Mesothelial cell of epicardium (in vitro differentiated cells): ENCODE measurements around the gene CTXN3. TPM values are rescaled to one million over a fixed set of nuclear protein-coding genes. Genes with fewer than 3 reads are reported as not detected.

Experiments
- DNase-seq, 2 experiments: peaks; one replicate each; pipeline ENCODE4 v3.0.0; 2021; ENCODE audit warnings: low spot score in 2 of 2; ENCODE audit not compliant: unreplicated experiment in 2 of 2
- H3K27ac Mint-ChIP-seq: 2 replicates; pipeline ENCODE4 v1.8.0; 2021; ENCODE audit warnings: mixed read lengths
- H3K27me3 Mint-ChIP-seq: 2 replicates; pipeline ENCODE4 v1.8.0; 2021; ENCODE audit warnings: low read depth, mixed read lengths
- H3K36me3 Mint-ChIP-seq: 2 replicates; pipeline ENCODE4 v1.8.0; 2021; ENCODE audit warnings: mixed read lengths
- H3K4me1 Mint-ChIP-seq: 2 replicates; pipeline ENCODE4 v1.8.0; 2021; ENCODE audit warnings: mixed read lengths
- H3K4me3 Mint-ChIP-seq: 2 replicates; pipeline ENCODE4 v1.8.0; 2021; ENCODE audit warnings: mild to moderate bottlenecking, moderate library complexity, mixed read lengths
- H3K9me3 Mint-ChIP-seq: 2 replicates; pipeline ENCODE4 v1.8.0; 2021; ENCODE audit warnings: mixed read lengths
- total RNA-seq: library from RNA; stranded (reverse); gene quantifications from 3 replicates; pipeline ENCODE4 v1.2.1, GENCODE V29; 2021
- TF ChIP-seq, protein P1 (sequence below): fragments of 200-600 bp; sonication (generic); IDR thresholded peaks from one replicate; pipeline ENCODE4 v1.5.0; 2021; ENCODE audit warnings: antibody characterized with exemption; ENCODE audit not compliant: unreplicated experiment

CTXN3 gene
- total RNA-seq, 1 donor from 2014 or later, result not detected

- DNase-seq, result no peak
- H3K27ac Mint-ChIP-seq, result no peak overlapping the region
- no peak overlapping the region for H3K4me3 Mint-ChIP-seq
- TF ChIP-seq, protein P1, sequence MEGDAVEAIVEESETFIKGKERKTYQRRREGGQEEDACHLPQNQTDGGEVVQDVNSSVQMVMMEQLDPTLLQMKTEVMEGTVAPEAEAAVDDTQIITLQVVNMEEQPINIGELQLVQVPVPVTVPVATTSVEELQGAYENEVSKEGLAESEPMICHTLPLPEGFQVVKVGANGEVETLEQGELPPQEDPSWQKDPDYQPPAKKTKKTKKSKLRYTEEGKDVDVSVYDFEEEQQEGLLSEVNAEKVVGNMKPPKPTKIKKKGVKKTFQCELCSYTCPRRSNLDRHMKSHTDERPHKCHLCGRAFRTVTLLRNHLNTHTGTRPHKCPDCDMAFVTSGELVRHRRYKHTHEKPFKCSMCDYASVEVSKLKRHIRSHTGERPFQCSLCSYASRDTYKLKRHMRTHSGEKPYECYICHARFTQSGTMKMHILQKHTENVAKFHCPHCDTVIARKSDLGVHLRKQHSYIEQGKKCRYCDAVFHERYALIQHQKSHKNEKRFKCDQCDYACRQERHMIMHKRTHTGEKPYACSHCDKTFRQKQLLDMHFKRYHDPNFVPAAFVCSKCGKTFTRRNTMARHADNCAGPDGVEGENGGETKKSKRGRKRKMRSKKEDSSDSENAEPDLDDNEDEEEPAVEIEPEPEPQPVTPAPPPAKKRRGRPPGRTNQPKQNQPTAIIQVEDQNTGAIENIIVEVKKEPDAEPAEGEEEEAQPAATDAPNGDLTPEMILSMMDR, result no peak
- no peaks in the 10 kb centered on the region for H3K36me3 Mint-ChIP-seq
- no peaks in the 10 kb centered on the region for H3K9me3 Mint-ChIP-seq
- no peaks in the 10 kb centered on the region for H3K27me3 Mint-ChIP-seq
- H3K4me1 Mint-ChIP-seq, result peaks cover 2% of the 10 kb centered on the region
Observed at GRCh38 chr5:127602896-127603844, 45.7 kb upstream of the CTXN3 start.

DNA sequence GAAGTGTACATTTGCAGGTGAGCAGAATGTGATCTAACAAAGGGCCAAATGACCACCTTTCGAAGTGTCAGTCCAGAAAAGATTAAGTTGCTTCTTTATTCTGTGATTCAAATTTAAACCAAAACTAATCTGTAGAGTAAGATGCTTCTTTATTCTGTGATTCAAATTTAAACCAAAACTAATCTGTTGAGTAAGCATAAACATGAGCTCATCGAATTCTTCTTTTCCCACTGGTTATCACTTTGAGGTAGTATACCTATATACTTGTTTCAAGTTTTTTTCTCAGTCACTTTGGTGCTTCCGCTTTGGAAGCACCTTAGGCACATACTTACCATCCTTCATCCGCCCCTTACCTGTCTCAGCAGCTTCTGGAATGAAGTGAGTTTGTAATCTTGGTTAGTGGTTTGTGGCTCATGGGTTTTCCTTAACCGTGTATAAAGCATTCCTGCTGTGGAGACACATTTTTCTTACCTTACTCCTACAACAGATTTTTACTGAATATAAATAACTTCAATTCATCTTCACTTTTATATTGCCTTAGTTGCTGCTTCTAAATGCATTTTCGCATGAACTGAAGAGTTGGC, 40.7 kb upstream of the CTXN3 start:
- H3K36me3 Mint-ChIP-seq, result no peaks in the 10 kb centered on the region
- H3K9me3 Mint-ChIP-seq, result no peaks in the 10 kb centered on the region
- H3K27ac Mint-ChIP-seq, result no peak overlapping the region
- peaks cover 2% of the 10 kb centered on the region for H3K4me1 Mint-ChIP-seq
- no peaks in the 10 kb centered on the region for H3K27me3 Mint-ChIP-seq
- TF ChIP-seq, protein P1, result no peak
- no peak overlapping the region for H3K4me3 Mint-ChIP-seq
- DNase-seq, result no peak

GRCh38 chr5:127609011-127609410, 39.9 kb upstream of the CTXN3 start:
- no peaks in the 10 kb centered on the region for H3K36me3 Mint-ChIP-seq
- no peaks in the 10 kb centered on the region for H3K4me1 Mint-ChIP-seq
- H3K27ac Mint-ChIP-seq, result no peak overlapping the region
- no peak for DNase-seq
- H3K4me3 Mint-ChIP-seq, result no peak overlapping the region
- H3K9me3 Mint-ChIP-seq, result no peaks in the 10 kb centered on the region
- TF ChIP-seq, protein P1, result no peak
- no peaks in the 10 kb centered on the region for H3K27me3 Mint-ChIP-seq

DNA sequence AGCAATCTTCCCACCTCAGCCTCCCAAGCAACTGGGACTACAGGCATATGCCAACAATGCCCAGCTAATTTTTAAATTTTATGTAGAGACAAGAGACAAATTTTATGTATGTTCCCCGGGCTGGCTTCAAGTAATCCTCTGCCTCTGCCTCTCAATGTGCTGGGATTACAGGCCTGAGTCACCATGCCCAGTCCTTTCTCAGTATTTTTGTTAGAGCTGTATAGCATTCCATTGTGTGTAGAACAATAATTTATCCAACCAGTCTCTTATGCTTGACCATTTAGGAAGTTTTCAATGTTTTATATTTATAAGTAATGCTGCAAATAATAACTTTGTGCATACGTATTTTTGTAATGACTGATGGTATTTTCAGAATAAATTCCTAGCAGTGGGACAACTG, 38.9 kb upstream of the CTXN3 start:
- Mint-ChIP-seq H3K9me3 (no peaks in the 10 kb centered on the region), H3K27me3 (no peaks in the 10 kb centered on the region), H3K27ac (no peak overlapping the region), H3K4me1 (no peaks in the 10 kb centered on the region), H3K4me3 (no peak overlapping the region), H3K36me3 (no peaks in the 10 kb centered on the region)
- DNase-seq, result no peak
- TF ChIP-seq, protein P1, result no peak

- H3K9me3 Mint-ChIP-seq, result peaks cover 5% of the 10 kb centered on the region
- no peak overlapping the region for H3K4me3 Mint-ChIP-seq
- no peak overlapping the region for H3K27ac Mint-ChIP-seq
- no peaks in the 10 kb centered on the region for H3K36me3 Mint-ChIP-seq
- TF ChIP-seq, protein P1, result no peak
- no peak for DNase-seq
- no peaks in the 10 kb centered on the region for H3K27me3 Mint-ChIP-seq
- H3K4me1 Mint-ChIP-seq, result no peaks in the 10 kb centered on the region
Observed at GRCh38 chr5:127612441-127613141, 36.3 kb upstream of the CTXN3 start.
